Large intestine (tissue), 12 donors: ENCODE measurements around the gene GAB2. TPM values are rescaled to one million over a fixed set of nuclear protein-coding genes. Genes with fewer than 3 reads are reported as not detected.
A peak's percentile ranks its signal among the peaks of the same experiment; 100 is the strongest.
"Not testable (repeated sequence)": the region's sequence is repeated elsewhere in the genome, so short reads cannot be mapped to it uniquely, and the experiment has no call there.

Experiments
- DNase-seq, 2 donors: peaks; one replicate each; pipeline versions ENCODE4 v3.0.0 to v3.0.0-alpha.2; 2013
- H3K27ac ChIP-seq: one replicate; pipeline ENCODE4 v1.5.1; 2013; ENCODE audit warnings: low read length
- H3K27me3 ChIP-seq: 2 replicates; pipeline ENCODE4 v1.6.1; 2013; ENCODE audit warnings: low read length; ENCODE audit not compliant: control insufficient read depth, insufficient read depth
- H3K36me3 ChIP-seq: 2 replicates; pipeline ENCODE4 v1.6.1; 2013; ENCODE audit warnings: low read length; ENCODE audit not compliant: control insufficient read depth, insufficient read depth
- H3K4me1 ChIP-seq: one replicate; pipeline ENCODE4 v1.6.1; 2013; ENCODE audit warnings: low read length; ENCODE audit not compliant: control insufficient read depth, insufficient read depth
- H3K4me3 ChIP-seq: one replicate; pipeline ENCODE4 v1.5.1; 2013; ENCODE audit warnings: low read length
- H3K9me3 ChIP-seq: one replicate; pipeline ENCODE4 v1.6.1; 2013; ENCODE audit warnings: mild to moderate bottlenecking, low read depth, low read length, moderate library complexity; ENCODE audit not compliant: control insufficient read depth
- WGBS: methylation state at CpG from one replicate; pipeline ENCODE4 v1.1.5; 2013; ENCODE audit warnings: low lambda C conversion rate; ENCODE audit not compliant: insufficient coverage; 5-methylcytosine and 5-hydroxymethylcytosine counted together
- long read RNA-seq, 11 donors: transcript quantifications; one replicate each; lab custom pipeline, GENCODE V29; 2026
- polyA plus RNA-seq: library from polyadenylated mRNA; unstranded; fragments of 120-200 nt; gene quantifications from one replicate; pipeline ENCODE4 v1.2.1, GENCODE V29; 2013

Gene GAB2, protein sequence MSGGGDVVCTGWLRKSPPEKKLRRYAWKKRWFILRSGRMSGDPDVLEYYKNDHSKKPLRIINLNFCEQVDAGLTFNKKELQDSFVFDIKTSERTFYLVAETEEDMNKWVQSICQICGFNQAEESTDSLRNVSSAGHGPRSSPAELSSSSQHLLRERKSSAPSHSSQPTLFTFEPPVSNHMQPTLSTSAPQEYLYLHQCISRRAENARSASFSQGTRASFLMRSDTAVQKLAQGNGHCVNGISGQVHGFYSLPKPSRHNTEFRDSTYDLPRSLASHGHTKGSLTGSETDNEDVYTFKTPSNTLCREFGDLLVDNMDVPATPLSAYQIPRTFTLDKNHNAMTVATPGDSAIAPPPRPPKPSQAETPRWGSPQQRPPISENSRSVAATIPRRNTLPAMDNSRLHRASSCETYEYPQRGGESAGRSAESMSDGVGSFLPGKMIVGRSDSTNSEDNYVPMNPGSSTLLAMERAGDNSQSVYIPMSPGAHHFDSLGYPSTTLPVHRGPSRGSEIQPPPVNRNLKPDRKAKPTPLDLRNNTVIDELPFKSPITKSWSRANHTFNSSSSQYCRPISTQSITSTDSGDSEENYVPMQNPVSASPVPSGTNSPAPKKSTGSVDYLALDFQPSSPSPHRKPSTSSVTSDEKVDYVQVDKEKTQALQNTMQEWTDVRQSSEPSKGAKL
- polyA plus RNA-seq = 10.7 TPM
- long read RNA-seq, donor 1, full-length matches to known transcripts = 1 of 1 reads
- long read RNA-seq, donor 1, partial matches to known transcripts = 0 of 1 reads
- long read RNA-seq, donor 1, other reads (novel, unspliced or antisense) = 0 of 1 reads
- long read RNA-seq, donor 2, full-length matches to known transcripts = 2 of 2 reads
- long read RNA-seq, donor 2, partial matches to known transcripts = 0 of 2 reads
- long read RNA-seq, donor 2, other reads (novel, unspliced or antisense) = 0 of 2 reads
- long read RNA-seq, donor 3 = 0 reads
- long read RNA-seq, donor 4 = 0 reads
- long read RNA-seq, donor 5 = 0 reads
- long read RNA-seq, donor 6 = 0 reads
- long read RNA-seq, donor 7 = 0 reads
- long read RNA-seq, donor 8 = 0 reads
- long read RNA-seq, donor 9 = 0 reads
- long read RNA-seq, donor 10, full-length matches to known transcripts = 1 of 1 reads
- long read RNA-seq, donor 10, partial matches to known transcripts = 0 of 1 reads
- long read RNA-seq, donor 10, other reads (novel, unspliced or antisense) = 0 of 1 reads
- long read RNA-seq, donor 11 = 0 reads

DNA sequence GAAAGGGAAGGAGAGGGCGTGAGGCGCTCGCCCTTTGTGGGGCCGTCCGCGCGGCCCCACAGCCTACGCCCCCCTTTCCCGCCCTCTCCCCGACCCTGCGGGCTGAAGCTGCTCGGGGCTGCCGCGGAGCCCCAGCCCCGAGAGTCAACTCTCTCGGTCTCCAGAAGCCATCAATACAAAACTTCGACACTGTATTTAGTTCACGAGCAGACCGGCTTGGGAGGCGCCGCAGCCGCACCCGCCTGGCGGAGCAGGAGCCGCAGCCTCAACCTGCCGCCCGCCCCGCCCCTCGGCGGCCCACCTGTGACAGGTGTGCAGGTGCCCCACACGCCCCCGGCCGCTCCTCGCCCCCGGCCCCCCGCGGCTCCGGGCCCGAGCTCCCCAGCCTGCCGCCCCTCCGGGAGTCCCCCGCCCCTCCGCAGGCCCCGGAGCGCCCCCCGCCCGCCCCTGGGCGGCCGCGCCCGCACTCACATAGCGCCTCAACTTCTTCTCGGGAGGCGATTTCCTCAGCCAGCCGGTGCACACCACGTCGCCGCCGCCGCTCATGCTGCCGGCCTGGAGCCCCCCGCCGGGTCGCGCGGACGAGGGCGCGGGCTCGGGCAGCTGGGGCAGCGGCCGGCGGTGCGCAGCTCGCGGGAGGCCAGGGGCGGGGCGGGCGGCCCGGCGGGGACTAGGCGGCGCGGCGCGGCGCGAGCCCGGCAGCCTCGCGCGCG lies at the start of gene GAB2:
Gene GAB2 (minus strand): TSS at position 646 of the 713 bp plus-strand sequence. CDS start 100 bp downstream, at position 546.
- no peak for DNase-seq
- Histone ChIP-seq H3K4me3 (peak within 1 kb of the TSS; percentile 87), H3K9me3 (no peaks in the 10 kb centered on the region), H3K27me3 (peaks cover 14% of the 10 kb centered on the region), H3K27ac (peak within 1 kb of the TSS; percentile 92), H3K4me1 (peaks cover 16% of the 10 kb centered on the region), H3K36me3 (no peaks in the 10 kb centered on the region)
- WGBS = no CpG with 5 or more reads among the region's 93 CpGs

DNA sequence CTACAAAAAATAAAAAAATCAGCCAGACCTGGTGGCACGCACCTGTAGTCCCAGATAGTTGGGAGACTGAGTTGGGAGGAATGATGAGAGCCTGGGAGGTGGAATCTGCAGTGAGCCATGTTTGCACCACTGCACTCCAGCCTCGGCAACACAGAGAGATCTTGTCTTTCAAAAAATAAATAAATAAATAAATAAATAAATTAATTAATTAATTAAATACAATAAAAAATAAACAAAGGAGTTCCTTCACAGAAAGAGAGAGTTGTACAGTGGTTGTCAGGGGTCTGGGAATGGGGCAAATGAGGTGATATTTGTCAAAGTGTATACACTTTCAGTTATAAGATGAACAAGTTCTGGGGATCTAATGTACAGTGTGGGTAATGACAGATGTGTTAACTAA lies 49.8 kb upstream of the GAB2 start:
- WGBS = no CpG with 5 or more reads among the region's 2 CpGs
- Histone ChIP-seq H3K27me3 (no peaks in the 10 kb centered on the region), H3K36me3 (peaks cover 3% of the 10 kb centered on the region), H3K4me3 (no peak overlapping the region), H3K27ac (no peak overlapping the region), H3K9me3 (peaks cover 3% of the 10 kb centered on the region), H3K4me1 (no peaks in the 10 kb centered on the region)
- DNase-seq = no peak

DNA sequence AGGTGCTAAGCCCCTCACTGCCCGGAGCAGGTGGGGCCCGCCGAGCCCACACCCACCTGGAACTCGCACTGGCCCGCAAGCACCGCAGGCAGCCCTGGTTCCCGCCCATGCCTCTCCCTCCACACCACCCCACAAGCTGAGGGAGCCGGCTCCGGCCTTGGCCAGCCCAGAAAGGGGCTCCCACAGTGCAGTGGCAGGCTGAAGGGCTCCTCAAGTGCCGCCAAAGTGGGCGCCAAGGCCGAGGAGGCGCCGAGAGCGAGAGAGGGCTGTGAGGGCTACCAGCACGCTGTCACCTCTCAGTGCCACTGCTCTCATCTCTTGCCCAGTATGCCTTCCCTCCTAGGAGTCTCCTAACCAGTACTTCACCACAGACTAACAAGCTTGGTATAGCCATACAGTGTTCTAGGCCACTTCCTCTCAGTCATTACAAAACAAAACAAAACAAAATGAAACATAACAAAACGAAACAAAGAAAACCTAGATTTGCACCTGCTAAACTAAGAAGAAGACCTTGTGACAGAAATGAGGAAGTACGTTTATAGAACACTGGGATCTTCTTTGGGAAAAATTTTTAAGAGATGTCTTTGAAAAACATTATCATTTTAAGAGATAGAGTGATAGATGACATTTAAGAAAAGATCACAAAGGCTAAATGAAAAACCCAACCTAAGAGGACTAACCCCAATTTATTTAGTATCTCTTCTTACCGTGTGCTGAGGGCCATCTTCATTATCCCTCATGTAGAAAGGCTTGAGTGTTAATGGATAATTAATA lies 47.7 kb upstream of the GAB2 start:
- Histone ChIP-seq H3K4me3 (no peak overlapping the region), H3K9me3 (peaks cover 3% of the 10 kb centered on the region), H3K36me3 (peaks cover 5% of the 10 kb centered on the region), H3K4me1 (no peaks in the 10 kb centered on the region), H3K27ac (no peak overlapping the region), H3K27me3 (no peaks in the 10 kb centered on the region)
- DNase-seq = no peak
- 93% methylated on average over 2 of the region's 19 CpGs for WGBS

GRCh38 chr11:78464787-78465168 lies 47.2 kb upstream of the GAB2 start:
- DNase-seq, H3K36me3 ChIP-seq, H3K9me3 ChIP-seq, H3K4me1 ChIP-seq, H3K27ac ChIP-seq, H3K4me3 ChIP-seq, H3K27me3 ChIP-seq: not testable (repeated sequence)
- WGBS = no CpG with 5 or more reads among the region's 14 CpGs

- Histone ChIP-seq H3K36me3 (peaks cover 12% of the 10 kb centered on the region), H3K9me3 (peaks cover 3% of the 10 kb centered on the region), H3K4me1 (no peaks in the 10 kb centered on the region), H3K27me3 (no peaks in the 10 kb centered on the region), H3K4me3 (no peak overlapping the region), H3K27ac (no peak overlapping the region)
- DNase-seq = no peak
- WGBS = 92% methylated on average over 1 of the region's 1 CpG
Observed at GRCh38 chr11:78460471-78460870, 42.9 kb upstream of the GAB2 start.

DNA sequence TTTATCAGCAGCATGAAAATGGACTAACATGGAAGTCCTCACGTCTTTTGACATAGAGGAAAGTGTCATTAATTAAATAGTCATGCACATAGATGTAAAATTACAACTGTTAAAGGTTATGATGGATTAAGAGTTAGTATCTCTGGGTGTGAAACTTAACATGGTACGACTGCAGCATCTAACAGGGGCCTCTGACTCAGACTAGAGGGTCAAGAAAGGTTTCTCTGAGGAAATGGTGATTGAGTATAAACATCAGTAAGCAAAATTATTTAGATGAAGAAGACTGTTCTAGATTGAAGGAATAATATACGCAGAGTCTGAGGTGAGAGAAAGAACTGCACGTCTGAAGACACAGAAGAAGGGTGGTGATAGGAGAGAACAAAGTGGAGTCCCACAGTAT lies 42.1 kb upstream of the GAB2 start:
- Histone ChIP-seq H3K36me3 (peaks cover 12% of the 10 kb centered on the region), H3K27me3 (no peaks in the 10 kb centered on the region), H3K9me3 (no peaks in the 10 kb centered on the region), H3K4me1 (no peaks in the 10 kb centered on the region), H3K27ac (no peak overlapping the region), H3K4me3 (no peak overlapping the region)
- no peak for DNase-seq
- WGBS = 95% methylated on average over 4 of the region's 4 CpGs

DNA sequence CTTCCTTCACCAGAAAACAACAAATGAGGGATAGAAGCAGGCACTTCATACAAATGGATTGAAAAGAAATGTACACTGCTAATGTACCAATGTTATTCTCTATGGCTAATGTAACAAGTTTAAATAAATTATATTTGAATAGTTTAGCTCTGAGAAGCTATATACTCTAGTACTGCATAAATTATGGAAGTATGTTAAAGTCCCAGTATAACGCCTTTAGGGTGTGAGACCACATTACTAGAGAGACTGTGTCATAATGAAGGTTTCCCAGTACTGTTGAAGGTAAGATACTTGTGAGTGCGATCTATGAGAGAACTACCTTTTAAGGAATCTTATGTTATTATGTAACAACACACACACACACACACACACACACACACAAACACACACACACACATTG lies 39.8 kb upstream of the GAB2 start:
- 100% methylated on average over 1 of the region's 2 CpGs for WGBS
- H3K36me3 ChIP-seq = peaks cover 8% of the 10 kb centered on the region
- no peak overlapping the region for H3K4me3 ChIP-seq
- no peaks in the 10 kb centered on the region for H3K9me3 ChIP-seq
- H3K4me1 ChIP-seq = no peaks in the 10 kb centered on the region
- no peaks in the 10 kb centered on the region for H3K27me3 ChIP-seq
- no peak overlapping the region for H3K27ac ChIP-seq
- DNase-seq = no peak

DNA sequence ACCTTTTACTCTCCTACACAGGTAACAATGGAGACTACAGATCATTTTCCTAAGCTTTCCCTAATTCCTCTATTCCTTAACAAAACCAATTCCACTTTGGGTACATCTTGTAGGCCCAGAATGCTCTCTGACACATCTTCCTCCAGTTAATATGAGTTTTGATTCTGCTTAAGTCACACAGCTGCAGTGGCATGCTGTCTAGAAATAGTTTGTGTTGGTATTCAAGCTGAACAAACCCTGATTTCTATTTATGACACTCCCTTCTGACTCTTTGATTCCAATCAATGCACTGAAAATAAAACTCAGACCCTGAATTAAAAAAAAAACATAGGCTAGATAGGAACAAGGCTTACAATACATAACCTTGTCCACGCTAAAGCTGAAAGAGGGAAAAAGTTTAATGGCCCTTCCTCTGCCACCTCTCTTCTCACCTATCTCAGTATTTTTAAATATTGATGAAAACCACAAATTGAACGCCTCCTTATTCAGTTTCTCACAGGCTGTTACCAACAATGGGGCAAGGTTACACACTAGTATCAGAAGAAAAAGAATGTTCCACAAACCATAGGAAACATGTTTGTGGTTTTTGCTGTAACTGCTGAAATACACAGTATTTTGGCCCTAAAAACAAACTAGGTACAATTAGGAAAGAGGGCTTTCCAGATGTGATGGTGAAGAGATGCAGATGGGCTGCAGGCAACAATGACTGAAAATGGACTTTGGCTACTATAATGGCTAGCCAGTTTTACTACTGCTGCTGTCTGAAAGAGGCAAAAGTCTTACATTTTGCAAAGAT lies 35.7 kb upstream of the GAB2 start:
- H3K27ac ChIP-seq = no peak overlapping the region
- DNase-seq = no peak
- no peaks in the 10 kb centered on the region for H3K4me1 ChIP-seq
- WGBS = 90% methylated on average over 1 of the region's 2 CpGs
- no peaks in the 10 kb centered on the region for H3K9me3 ChIP-seq
- no peaks in the 10 kb centered on the region for H3K36me3 ChIP-seq
- H3K4me3 ChIP-seq = no peak overlapping the region
- H3K27me3 ChIP-seq = no peaks in the 10 kb centered on the region
